A549 (cell line): ENCODE results near the gene GMCL1. TPM values are rescaled to one million over a fixed set of nuclear protein-coding genes. Genes with fewer than 3 reads are reported as not detected.

ENCODE experiments used
- CHD2 ChIP-seq: fragments of 150-350 bp; IDR thresholded peaks from 2 replicates; pipeline ENCODE4 v1.6.1; 2014; ENCODE audit warnings: low read length; ENCODE audit not compliant: partially characterized antibody
- CTCF ChIP-seq: fragments of >200 bp; sonication (Bioruptor Twin); formaldehyde crosslinking; IDR thresholded peaks from 3 replicates; pipeline ENCODE4 v1.5.1; 2016
- E2F6 ChIP-seq: IDR thresholded peaks from 2 replicates; pipeline ENCODE4 v1.6.1; 2012; ENCODE audit warnings: low read depth, borderline replicate concordance
- EHF ChIP-seq: fragments of 250-450 bp; sonication (Bioruptor Pico); IDR thresholded peaks from 2 replicates; pipeline ENCODE4 v1.5.0; 2020; ENCODE audit warnings: mild to moderate bottlenecking
- EHMT2 ChIP-seq: fragments of 200-600 bp; sonication (generic); IDR thresholded peaks from 2 replicates; pipeline ENCODE4 v1.6.1; 2016; ENCODE audit warnings: antibody characterized with exemption, low read depth, mild to moderate bottlenecking, moderate library complexity
- ELK1 ChIP-seq: fragments of 150-350 bp; IDR thresholded peaks from 2 replicates; pipeline ENCODE4 v1.6.1; 2014; ENCODE audit warnings: low read depth, mild to moderate bottlenecking, low read length
- EP300 ChIP-seq, 2 experiments: fragments of >200 bp; sonication (Bioruptor Twin); formaldehyde crosslinking; IDR thresholded peaks; 2 replicates in 1 of 2; 3 replicates in 1 of 2; pipeline ENCODE4 v1.6.1; 2016 to 2017
- ESRRA ChIP-seq: fragments of 150-350 bp; IDR thresholded peaks from 2 replicates; pipeline ENCODE4 v1.6.1; 2014; ENCODE audit warnings: mild to moderate bottlenecking, low read length, borderline replicate concordance
- FOSB ChIP-seq: fragments of 250-450 bp; sonication (Bioruptor Pico); IDR thresholded peaks from 2 replicates; pipeline ENCODE4 v1.5.0; 2020; ENCODE audit warnings: mild to moderate bottlenecking, moderate library complexity
- FOSL2 ChIP-seq, 2 experiments: fragments of 450-650 bp in 1 of 2; fragments of >200 bp in 1 of 2; sonication (Bioruptor Twin) in 1 of 2; formaldehyde crosslinking; IDR thresholded peaks; 2 replicates each; pipeline versions ENCODE4 v1.5.0 to v1.6.1; 2016 to 2020; ENCODE audit warnings: mild to moderate bottlenecking in 1 of 2, moderate library complexity in 1 of 2
- HDAC2 ChIP-seq: fragments of 200-600 bp; sonication (generic); IDR thresholded peaks from 2 replicates; pipeline ENCODE4 v1.6.1; 2016
- HOXB13 ChIP-seq: fragments of 250-450 bp; sonication (Bioruptor Pico); IDR thresholded peaks from 2 replicates; pipeline ENCODE4 v1.5.0; 2020; ENCODE audit warnings: low read depth, mild to moderate bottlenecking, moderate library complexity
- HOXB5 ChIP-seq: fragments of 250-450 bp; sonication (Bioruptor Pico); IDR thresholded peaks from 2 replicates; pipeline ENCODE4 v1.5.0; 2020; ENCODE audit warnings: mild to moderate bottlenecking, moderate library complexity
- JUN ChIP-seq, 2 experiments: fragments of >200 bp; sonication (Bioruptor Twin); formaldehyde crosslinking; IDR thresholded peaks; 2 replicates in 1 of 2; 3 replicates in 1 of 2; pipeline ENCODE4 v1.6.1; 2016 to 2017
- JUNB ChIP-seq: fragments of >200 bp; sonication (Bioruptor Twin); formaldehyde crosslinking; IDR thresholded peaks from 2 replicates; pipeline ENCODE4 v1.6.1; 2016
- MAZ ChIP-seq: fragments of 150-350 bp; IDR thresholded peaks from 2 replicates; pipeline ENCODE4 v1.6.1; 2014; ENCODE audit warnings: antibody characterized with exemption, low read depth, low read length, borderline replicate concordance
- MYC ChIP-seq: IDR thresholded peaks from 2 replicates; pipeline ENCODE4 v1.6.1; 2012; ENCODE audit warnings: mild to moderate bottlenecking, inconsistent platforms, low read length, improper control_type of control experiment, borderline replicate concordance
- NFE2L2 ChIP-seq: fragments of 150-350 bp; conservative IDR thresholded peaks from 2 replicates; pipeline ENCODE4 v1.6.1; 2014; ENCODE audit warnings: low read length
- PHF8 ChIP-seq: fragments of 200-600 bp; sonication (generic); IDR thresholded peaks from 2 replicates; pipeline ENCODE4 v1.6.1; 2016; ENCODE audit warnings: low read depth, mild to moderate bottlenecking, antibody characterized with exemption, moderate library complexity, borderline replicate concordance
- RAD21 ChIP-seq, 2 experiments: fragments of >200 bp in 1 of 2; sonication (Bioruptor Twin) in 1 of 2; formaldehyde crosslinking in 1 of 2; IDR thresholded peaks in 1 of 2; conservative IDR thresholded peaks in 1 of 2; 2 replicates in 1 of 2; 3 replicates in 1 of 2; pipeline ENCODE4 v1.6.1; 2012 to 2018; ENCODE audit warnings: inconsistent platforms in 1 of 2
- RARB ChIP-seq: fragments of 250-450 bp; sonication (Bioruptor Pico); IDR thresholded peaks from 2 replicates; pipeline ENCODE4 v1.8.0; 2021; ENCODE audit warnings: mild to moderate bottlenecking, moderate library complexity
- RFX5 ChIP-seq: fragments of 450-650 bp; IDR thresholded peaks from 2 replicates; pipeline ENCODE4 v1.7.1; 2014; ENCODE audit warnings: antibody characterized with exemption, mild to moderate bottlenecking, moderate library complexity
- TFCP2L1 ChIP-seq: fragments of 250-450 bp; sonication (Bioruptor Pico); IDR thresholded peaks from 2 replicates; pipeline ENCODE4 v1.5.0; 2021; ENCODE audit warnings: mild to moderate bottlenecking
- TP53 ChIP-seq: fragments of 250-450 bp; sonication (Bioruptor Pico); IDR thresholded peaks from 2 replicates; pipeline ENCODE4 v1.5.0; 2021; ENCODE audit warnings: mild to moderate bottlenecking, moderate library complexity
- ZC3H11A ChIP-seq: fragments of 450-650 bp; IDR thresholded peaks from 2 replicates; pipeline ENCODE4 v1.6.1; 2014; ENCODE audit warnings: antibody characterized with exemption, mild to moderate bottlenecking
- polyA plus RNA-seq, 4 experiments: library from polyadenylated mRNA; depleted of rRNA in 3 of 4; stranded (reverse); fragments of >200 nt; fragmentation: RNase III in 1 of 4; extraction: RNeasy Plus Mini Kit Qiagen cat#74134 plus additional on column Dnase treatment in 1 of 4; gene quantifications; 2 replicates in 3 of 4; 3 replicates in 1 of 4; pipeline ENCODE4 v1.2.3, GENCODE V29; 2011 to 2017
- TF ChIP-seq, protein P1 (sequence below): fragments of 450-650 bp; IDR thresholded peaks from 2 replicates; pipeline ENCODE4 v1.6.1; 2014; ENCODE audit warnings: antibody characterized with exemption
- TF ChIP-seq, protein P2 (sequence below): fragments of 250-450 bp; sonication (Bioruptor Pico); IDR thresholded peaks from 2 replicates; pipeline ENCODE4 v1.5.0; 2021; ENCODE audit warnings: mild to moderate bottlenecking, moderate library complexity, borderline replicate concordance

The GMCL1 gene
- polyA plus RNA-seq, 2 of the 4 experiments (the other 2 are of a cell fraction) = 16.6 to 21.1 TPM

DNA sequence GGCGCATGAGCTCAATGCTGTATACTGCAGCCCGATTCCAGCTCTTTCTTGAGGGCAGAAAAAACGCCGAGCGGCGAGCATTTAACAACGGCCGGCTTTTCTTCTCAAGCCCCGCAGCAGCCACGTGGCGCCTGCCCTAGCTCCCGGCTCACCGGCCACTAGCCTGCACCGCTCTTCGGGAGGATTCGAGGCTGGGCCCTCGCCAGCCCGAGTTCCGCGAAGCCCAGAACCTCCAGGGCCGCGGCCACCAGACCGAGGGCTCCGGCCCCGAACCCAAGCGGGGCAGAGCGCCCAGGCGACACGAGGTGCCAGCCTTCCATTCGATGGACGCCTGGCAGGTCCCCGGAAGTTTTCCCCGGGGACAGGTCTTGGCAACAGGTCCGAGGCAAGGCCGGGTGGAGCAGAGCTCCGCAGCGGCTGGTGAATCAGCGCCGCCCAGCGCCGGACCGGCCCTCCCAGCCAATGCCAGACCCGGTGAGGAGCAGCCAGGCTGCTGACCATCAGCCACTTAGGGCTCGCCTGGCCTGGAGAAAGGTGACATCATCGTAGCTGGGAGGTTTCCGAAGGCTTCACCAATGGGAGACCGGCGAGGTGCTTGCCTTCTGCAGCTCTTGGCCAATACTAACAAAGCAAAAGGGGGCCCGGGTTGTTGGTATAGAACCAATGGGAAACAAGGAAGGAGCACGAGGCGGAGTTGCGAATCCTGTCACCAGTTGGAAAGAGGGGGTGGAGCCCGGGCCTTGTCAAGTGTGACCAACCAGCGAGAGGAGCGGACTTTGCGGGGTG, 84.9 kb downstream of the GMCL1 start (continued):
- no peak for TF ChIP-seq ELK1
- peak; percentile 88 for TF ChIP-seq HOXB5 (CRISPR knock-in tag)
- peak; percentile 50 to 71 for TF ChIP-seq RAD21 (conservative IDR thresholded peaks at IDR 0.05 in 1 of 2, IDR thresholded peaks at IDR 0.05 in 1 of 2)
- no peak for TF ChIP-seq NFE2L2
- no peak for TF ChIP-seq ZC3H11A
- TF ChIP-seq E2F6 = peak; percentile 87; the same call in 1 of the 2 replicates
- TF ChIP-seq JUN (IDR thresholded peaks at IDR 0.05) = peak; percentile 75 to 97; a peak in 4 of 5 replicates
- TF ChIP-seq JUNB = no peak
- TF ChIP-seq RARB = peak; percentile 72; the same call in 1 of the 2 replicates
- TF ChIP-seq FOSL2 (IDR thresholded peaks at IDR 0.05) = no peak
- TF ChIP-seq FOSL2 (CRISPR knock-in tag; IDR thresholded peaks at IDR 0.05) = peak; percentile 80
- TF ChIP-seq EP300 (IDR thresholded peaks at IDR 0.05) = no peak
- TF ChIP-seq, protein P1, sequence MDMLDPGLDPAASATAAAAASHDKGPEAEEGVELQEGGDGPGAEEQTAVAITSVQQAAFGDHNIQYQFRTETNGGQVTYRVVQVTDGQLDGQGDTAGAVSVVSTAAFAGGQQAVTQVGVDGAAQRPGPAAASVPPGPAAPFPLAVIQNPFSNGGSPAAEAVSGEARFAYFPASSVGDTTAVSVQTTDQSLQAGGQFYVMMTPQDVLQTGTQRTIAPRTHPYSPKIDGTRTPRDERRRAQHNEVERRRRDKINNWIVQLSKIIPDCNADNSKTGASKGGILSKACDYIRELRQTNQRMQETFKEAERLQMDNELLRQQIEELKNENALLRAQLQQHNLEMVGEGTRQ = peak; percentile 53; the same call in 1 of the 2 replicates
- TF ChIP-seq TFCP2L1 (CRISPR knock-in tag) = peak; percentile 86; the same call in 1 of the 2 replicates
- no peak for TF ChIP-seq ESRRA
- TF ChIP-seq TP53 (CRISPR knock-in tag) = 0 out of 2 replicates have a peak, but pooled peaks have one; percentile 75
- no peak for TF ChIP-seq EHMT2
- TF ChIP-seq RFX5 = peak; percentile 98
- no peak for TF ChIP-seq MAZ
- TF ChIP-seq EHF = no peak
- TF ChIP-seq, protein P2, sequence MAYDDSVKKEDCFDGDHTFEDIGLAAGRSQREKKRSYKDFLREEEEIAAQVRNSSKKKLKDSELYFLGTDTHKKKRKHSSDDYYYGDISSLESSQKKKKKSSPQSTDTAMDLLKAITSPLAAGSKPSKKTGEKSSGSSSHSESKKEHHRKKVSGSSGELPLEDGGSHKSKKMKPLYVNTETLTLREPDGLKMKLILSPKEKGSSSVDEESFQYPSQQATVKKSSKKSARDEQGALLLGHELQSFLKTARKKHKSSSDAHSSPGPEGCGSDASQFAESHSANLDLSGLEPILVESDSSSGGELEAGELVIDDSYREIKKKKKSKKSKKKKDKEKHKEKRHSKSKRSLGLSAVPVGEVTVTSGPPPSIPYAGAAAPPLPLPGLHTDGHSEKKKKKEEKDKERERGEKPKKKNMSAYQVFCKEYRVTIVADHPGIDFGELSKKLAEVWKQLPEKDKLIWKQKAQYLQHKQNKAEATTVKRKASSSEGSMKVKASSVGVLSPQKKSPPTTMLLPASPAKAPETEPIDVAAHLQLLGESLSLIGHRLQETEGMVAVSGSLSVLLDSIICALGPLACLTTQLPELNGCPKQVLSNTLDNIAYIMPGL (CRISPR knock-in tag) = peak; percentile 88; the same call in 1 of the 2 replicates
- TF ChIP-seq MYC = peak; percentile 96; the same call in 1 of the 2 replicates
- TF ChIP-seq CTCF = peak; percentile 42
- TF ChIP-seq PHF8 = peak; percentile 87; the same call in 1 of the 2 replicates
- no peak for TF ChIP-seq HDAC2
- no peak for TF ChIP-seq CHD2
- TF ChIP-seq FOSB = no peak; the same call in 1 of the 2 replicates
- TF ChIP-seq HOXB13 (CRISPR knock-in tag) = peak; percentile 56; the same call in 1 of the 2 replicates
